ENCODE results near the gene VPS37C. TPM values are rescaled to one million over a fixed set of nuclear protein-coding genes. Genes with fewer than 3 reads are reported as not detected.

VPS37C gene
- total and polyA plus RNA-seq, 4 donors, result 14.8 to 35.8 (median 22.3) TPM

- Histone ChIP-seq H3K4me1 (ENCODE audit: control insufficient read depth in 5 of 5, insufficient read depth in 5 of 5, low read length in 5 of 5) (no peaks in the 10 kb centered on the region), H3K27me3 (ENCODE audit: control insufficient read depth in 3 of 3, insufficient read depth in 3 of 3, low read length in 2 of 3) (no peaks in the 10 kb centered on the region), H3K36me3 (ENCODE audit: control insufficient read depth in 4 of 4, insufficient read depth in 4 of 4, low read length in 4 of 4) (no peaks in the 10 kb centered on the region), H3K9ac (ENCODE audit: insufficient read depth in 1 of 2, low read length in 2 of 2) (no peak overlapping the region), H3K9me3 (ENCODE audit: control insufficient read depth in 4 of 4, insufficient read depth in 3 of 4, low read length in 3 of 4) (no peaks in the 10 kb centered on the region), H3K27ac (ENCODE audit: low read depth in 1 of 2, low read length in 1 of 2) (no peak overlapping the region), H3K4me3 (no peak overlapping the region)
- no peak for DNase-seq
- WGBS, 2 donors, result 85 to 95% methylated on average over 11 of the region's 11 CpGs
- TF ChIP-seq CTCF (IDR thresholded peaks at IDR 0.05; ENCODE audit: control extremely low read depth, extremely low read depth), result no peak
- ATAC-seq (ENCODE audit: insufficient read depth, low FRiP score), result no peak
Observed at GRCh38 chr11:61106894-61107470, 54.2 kb downstream of the VPS37C start.

DNA sequence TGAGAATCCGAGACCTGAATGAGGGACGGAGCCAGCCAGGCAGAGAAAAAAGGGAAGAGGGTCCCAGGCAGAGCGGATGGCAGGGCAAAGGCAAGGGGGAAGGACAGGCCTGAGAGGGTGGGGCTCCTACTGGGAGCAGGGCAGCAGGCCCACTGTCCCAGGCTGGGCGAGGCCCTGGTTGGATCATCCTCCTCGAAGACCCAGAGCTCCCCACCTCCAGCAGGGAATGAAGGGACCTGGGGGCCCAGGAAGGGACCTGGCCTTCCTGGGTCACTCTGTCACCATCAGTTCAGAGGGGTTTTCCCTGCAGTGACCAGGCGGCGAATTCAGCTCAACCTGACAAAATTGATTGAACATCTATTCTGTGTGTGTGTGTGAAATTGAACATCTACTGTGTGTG lies 54.9 kb downstream of the VPS37C start:
- Histone ChIP-seq H3K9me3 (ENCODE audit: control insufficient read depth in 4 of 4, insufficient read depth in 3 of 4, low read length in 3 of 4) (no peaks in the 10 kb centered on the region), H3K4me3 (no peak overlapping the region), H3K27me3 (ENCODE audit: control insufficient read depth in 3 of 3, insufficient read depth in 3 of 3, low read length in 2 of 3) (no peaks in the 10 kb centered on the region), H3K9ac (ENCODE audit: insufficient read depth in 1 of 2, low read length in 2 of 2) (no peak overlapping the region), H3K36me3 (ENCODE audit: control insufficient read depth in 4 of 4, insufficient read depth in 4 of 4, low read length in 4 of 4) (no peaks in the 10 kb centered on the region), H3K27ac (ENCODE audit: low read depth in 1 of 2, low read length in 1 of 2) (no peak overlapping the region), H3K4me1 (ENCODE audit: control insufficient read depth in 5 of 5, insufficient read depth in 5 of 5, low read length in 5 of 5) (no peaks in the 10 kb centered on the region)
- ATAC-seq (ENCODE audit: insufficient read depth, low FRiP score) (no peak), DNase-seq (no peak)
- no peak for TF ChIP-seq CTCF (IDR thresholded peaks at IDR 0.05; ENCODE audit: control extremely low read depth, extremely low read depth)
- WGBS, 2 donors, result 84 to 87% methylated on average over 7 of the region's 7 CpGs

DNA sequence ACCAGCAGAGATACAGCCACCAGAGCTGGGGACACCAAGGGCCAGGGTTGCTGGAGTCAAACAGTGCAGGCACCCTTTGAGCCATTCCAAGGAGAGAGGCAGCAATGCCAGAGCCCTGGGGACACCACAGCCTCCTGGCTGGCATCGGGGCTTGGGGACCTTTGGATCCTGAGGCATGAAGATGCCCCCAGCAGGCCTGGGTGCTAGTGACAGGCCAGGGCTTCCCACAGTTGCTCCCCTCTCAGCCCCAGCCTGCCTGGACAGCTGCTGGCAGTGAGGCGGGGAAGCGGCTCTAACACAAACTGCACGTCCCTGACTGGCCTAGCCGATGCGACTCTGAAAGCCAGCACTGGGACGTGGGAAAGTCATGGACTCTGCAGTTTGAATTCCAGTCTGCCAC lies 56.3 kb downstream of the VPS37C start:
- no peaks in the 10 kb centered on the region for H3K27me3 ChIP-seq (ENCODE audit: control insufficient read depth in 3 of 3, insufficient read depth in 3 of 3, low read length in 2 of 3)
- no peaks in the 10 kb centered on the region for H3K36me3 ChIP-seq (ENCODE audit: control insufficient read depth in 4 of 4, insufficient read depth in 4 of 4, low read length in 4 of 4)
- no peak overlapping the region for H3K4me3 ChIP-seq
- DNase-seq, result no peak
- no peaks in the 10 kb centered on the region for H3K4me1 ChIP-seq (ENCODE audit: control insufficient read depth in 5 of 5, insufficient read depth in 5 of 5, low read length in 5 of 5)
- no peaks in the 10 kb centered on the region for H3K9me3 ChIP-seq (ENCODE audit: control insufficient read depth in 4 of 4, insufficient read depth in 3 of 4, low read length in 3 of 4)
- no peak overlapping the region for H3K27ac ChIP-seq (ENCODE audit: low read depth in 1 of 2, low read length in 1 of 2)
- ATAC-seq (ENCODE audit: insufficient read depth, low FRiP score), result no peak
- TF ChIP-seq CTCF (IDR thresholded peaks at IDR 0.05; ENCODE audit: control extremely low read depth, extremely low read depth), result no peak
- WGBS, 2 donors, result 92 to 98% methylated on average over 7 of the region's 7 CpGs
- H3K9ac ChIP-seq (ENCODE audit: insufficient read depth in 1 of 2, low read length in 2 of 2), result no peak overlapping the region

DNA sequence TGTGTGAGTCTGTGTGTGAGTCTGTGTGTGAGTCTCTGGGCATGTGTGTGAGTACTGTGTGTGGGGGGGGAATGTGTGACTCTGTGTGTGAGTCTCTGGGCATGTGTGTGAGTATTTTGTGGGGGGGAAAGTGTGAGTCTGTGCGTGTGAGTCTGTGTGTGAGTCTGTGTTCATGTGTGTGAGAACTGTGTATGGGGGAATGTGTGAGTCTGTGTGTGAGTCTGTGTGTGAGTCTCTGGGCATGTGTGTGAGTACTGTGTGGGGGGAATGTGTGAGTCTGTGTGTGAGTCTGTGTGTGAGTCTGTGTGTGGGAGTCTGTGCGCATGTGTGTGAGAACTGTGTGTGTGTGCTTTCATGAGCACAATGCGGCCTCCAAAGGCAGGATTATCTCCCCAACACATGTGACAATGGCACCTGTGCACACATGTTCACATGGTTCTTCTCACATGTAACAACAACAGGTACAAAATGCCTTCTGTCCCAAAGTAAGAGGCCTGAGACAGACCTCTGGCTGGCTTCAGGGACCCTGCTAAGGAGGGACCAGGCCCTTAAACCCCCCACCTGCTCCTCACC lies 57.3 kb downstream of the VPS37C start:
- H3K4me1 ChIP-seq (ENCODE audit: control insufficient read depth in 5 of 5, insufficient read depth in 5 of 5, low read length in 5 of 5), result no peaks in the 10 kb centered on the region
- DNase-seq, result no peak
- H3K9ac ChIP-seq (ENCODE audit: insufficient read depth in 1 of 2, low read length in 2 of 2), result no peak overlapping the region
- no peak overlapping the region for H3K4me3 ChIP-seq
- 73 to 95% methylated on average over 3 of the region's 3 CpGs for WGBS, 2 donors
- H3K27ac ChIP-seq (ENCODE audit: low read depth in 1 of 2, low read length in 1 of 2), result no peak overlapping the region
- ATAC-seq (ENCODE audit: insufficient read depth, low FRiP score), result no peak
- H3K27me3 ChIP-seq (ENCODE audit: control insufficient read depth in 3 of 3, insufficient read depth in 3 of 3, low read length in 2 of 3), result no peaks in the 10 kb centered on the region
- no peaks in the 10 kb centered on the region for H3K36me3 ChIP-seq (ENCODE audit: control insufficient read depth in 4 of 4, insufficient read depth in 4 of 4, low read length in 4 of 4)
- H3K9me3 ChIP-seq (ENCODE audit: control insufficient read depth in 4 of 4, insufficient read depth in 3 of 4, low read length in 3 of 4), result no peaks in the 10 kb centered on the region
- no peak for TF ChIP-seq CTCF (IDR thresholded peaks at IDR 0.05; ENCODE audit: control extremely low read depth, extremely low read depth)

All from lung (tissue), 12 donors.